Memory B cell (primary cell): ENCODE results near the gene SMARCA4.

Experiments used
- ATAC-seq: fragments of 150-1000 bp; cut with Tn5 transposase; 2 replicates; pipeline ENCODE4 v1.10.0; 2021; ENCODE audit warnings: low read depth, mild to moderate bottlenecking, moderate library complexity
- DNase-seq, 2 donors: peaks; one replicate each; pipeline ENCODE4 v3.0.0; 2022; ENCODE audit warnings: low spot score in 2 of 2
- H3K27ac Mint-ChIP-seq: one replicate; pipeline ENCODE4 v1.8.0; 2022; ENCODE audit warnings: mild to moderate bottlenecking, moderate library complexity, mixed read lengths
- H3K27me3 Mint-ChIP-seq: one replicate; pipeline ENCODE4 v1.8.0; 2022; ENCODE audit warnings: mixed read lengths
- H3K36me3 Mint-ChIP-seq: one replicate; pipeline ENCODE4 v1.8.0; 2022; ENCODE audit warnings: mild to moderate bottlenecking, mixed read lengths
- H3K4me1 Mint-ChIP-seq: one replicate; pipeline ENCODE4 v1.8.0; 2022; ENCODE audit warnings: mixed read lengths
- H3K4me3 Mint-ChIP-seq: one replicate; pipeline ENCODE4 v1.8.0; 2022; ENCODE audit warnings: mild to moderate bottlenecking, moderate library complexity, mixed read lengths
- H3K9me3 Mint-ChIP-seq: one replicate; pipeline ENCODE4 v1.8.0; 2022; ENCODE audit warnings: mixed read lengths

The SMARCA4 gene

GRCh38 chr19:11020982-11021759 lies 60.3 kb downstream of the SMARCA4 start:
- ATAC-seq (no peak), DNase-seq (no peak)
- Mint-ChIP-seq H3K9me3 (no peaks in the 10 kb centered on the region), H3K4me1 (no peaks in the 10 kb centered on the region), H3K27ac (no peak overlapping the region), H3K4me3 (no peak overlapping the region), H3K36me3 (peaks cover 42% of the 10 kb centered on the region), H3K27me3 (no peaks in the 10 kb centered on the region)

GRCh38 chr19:11021760-11022144 lies 60.9 kb downstream of the SMARCA4 start:
- Mint-ChIP-seq H3K4me1 (no peaks in the 10 kb centered on the region), H3K9me3 (no peaks in the 10 kb centered on the region), H3K27me3 (no peaks in the 10 kb centered on the region), H3K4me3 (no peak overlapping the region), H3K36me3 (peaks cover 42% of the 10 kb centered on the region), H3K27ac (no peak overlapping the region)
- DNase-seq (no peak), ATAC-seq (no peak)

GRCh38 chr19:11023016-11023415 lies 62.2 kb downstream of the SMARCA4 start:
- no peak for DNase-seq
- H3K4me1 Mint-ChIP-seq = no peaks in the 10 kb centered on the region
- H3K36me3 Mint-ChIP-seq = peaks cover 41% of the 10 kb centered on the region
- no peaks in the 10 kb centered on the region for H3K9me3 Mint-ChIP-seq
- ATAC-seq = no peak
- no peak overlapping the region for H3K4me3 Mint-ChIP-seq
- H3K27ac Mint-ChIP-seq = no peak overlapping the region
- H3K27me3 Mint-ChIP-seq = no peaks in the 10 kb centered on the region

- no peaks in the 10 kb centered on the region for H3K4me1 Mint-ChIP-seq
- no peaks in the 10 kb centered on the region for H3K9me3 Mint-ChIP-seq
- DNase-seq (no peak), ATAC-seq (no peak)
- H3K27ac Mint-ChIP-seq = no peak overlapping the region
- peaks cover 36% of the 10 kb centered on the region for H3K36me3 Mint-ChIP-seq
- H3K27me3 Mint-ChIP-seq = no peaks in the 10 kb centered on the region
- no peak overlapping the region for H3K4me3 Mint-ChIP-seq
These were observed 62.9 kb downstream of the SMARCA4 start for GRCh38 chr19:11023710-11024109.

GRCh38 chr19:11024259-11024658 lies 63.4 kb downstream of the SMARCA4 start:
- Mint-ChIP-seq H3K4me1 (no peaks in the 10 kb centered on the region), H3K4me3 (no peak overlapping the region), H3K36me3 (peaks cover 38% of the 10 kb centered on the region), H3K27ac (no peak overlapping the region), H3K27me3 (no peaks in the 10 kb centered on the region), H3K9me3 (no peaks in the 10 kb centered on the region)
- ATAC-seq (no peak), DNase-seq (no peak)

GRCh38 chr19:11025006-11025405 lies 64.2 kb downstream of the SMARCA4 start:
- H3K4me1 Mint-ChIP-seq = no peaks in the 10 kb centered on the region
- DNase-seq (no peak), ATAC-seq (no peak)
- H3K9me3 Mint-ChIP-seq = no peaks in the 10 kb centered on the region
- H3K36me3 Mint-ChIP-seq = peaks cover 36% of the 10 kb centered on the region
- H3K27ac Mint-ChIP-seq = no peak overlapping the region
- H3K27me3 Mint-ChIP-seq = no peaks in the 10 kb centered on the region
- no peak overlapping the region for H3K4me3 Mint-ChIP-seq

GRCh38 chr19:11025445-11025844 lies 64.6 kb downstream of the SMARCA4 start:
- DNase-seq (no peak), ATAC-seq (no peak)
- Mint-ChIP-seq H3K4me1 (no peaks in the 10 kb centered on the region), H3K27ac (no peak overlapping the region), H3K36me3 (peaks cover 38% of the 10 kb centered on the region), H3K27me3 (no peaks in the 10 kb centered on the region), H3K4me3 (no peak overlapping the region), H3K9me3 (no peaks in the 10 kb centered on the region)

- Mint-ChIP-seq H3K27ac (no peak overlapping the region), H3K27me3 (no peaks in the 10 kb centered on the region), H3K9me3 (no peaks in the 10 kb centered on the region), H3K4me1 (no peaks in the 10 kb centered on the region), H3K4me3 (no peak overlapping the region), H3K36me3 (peaks cover 35% of the 10 kb centered on the region)
- no peak for ATAC-seq
- DNase-seq = no peak
These were observed 65.2 kb downstream of the SMARCA4 start for GRCh38 chr19:11025997-11026396.

- H3K36me3 Mint-ChIP-seq = peaks cover 39% of the 10 kb centered on the region
- DNase-seq (no peak), ATAC-seq (no peak)
- no peaks in the 10 kb centered on the region for H3K9me3 Mint-ChIP-seq
- no peaks in the 10 kb centered on the region for H3K4me1 Mint-ChIP-seq
- H3K27ac Mint-ChIP-seq = no peak overlapping the region
- H3K4me3 Mint-ChIP-seq = no peak overlapping the region
- H3K27me3 Mint-ChIP-seq = no peaks in the 10 kb centered on the region
These were observed 66.6 kb downstream of the SMARCA4 start for GRCh38 chr19:11027381-11027780.

- Mint-ChIP-seq H3K9me3 (no peaks in the 10 kb centered on the region), H3K36me3 (peaks cover 39% of the 10 kb centered on the region), H3K27me3 (no peaks in the 10 kb centered on the region), H3K4me3 (no peak overlapping the region), H3K27ac (no peak overlapping the region), H3K4me1 (no peaks in the 10 kb centered on the region)
- DNase-seq (no peak), ATAC-seq (no peak)
These were observed 67.3 kb downstream of the SMARCA4 start for GRCh38 chr19:11028146-11028545.

GRCh38 chr19:11031421-11032070 lies 70.7 kb downstream of the SMARCA4 start:
- DNase-seq = no peak
- no peaks in the 10 kb centered on the region for H3K9me3 Mint-ChIP-seq
- no peak overlapping the region for H3K4me3 Mint-ChIP-seq
- no peak for ATAC-seq
- peaks cover 12% of the 10 kb centered on the region for H3K4me1 Mint-ChIP-seq
- H3K27me3 Mint-ChIP-seq = no peaks in the 10 kb centered on the region
- peaks cover 42% of the 10 kb centered on the region for H3K36me3 Mint-ChIP-seq
- no peak overlapping the region for H3K27ac Mint-ChIP-seq

- H3K4me1 Mint-ChIP-seq = peaks cover 12% of the 10 kb centered on the region
- no peak for ATAC-seq
- DNase-seq = no peak
- H3K4me3 Mint-ChIP-seq = no peak overlapping the region
- H3K27ac Mint-ChIP-seq = no peak overlapping the region
- H3K9me3 Mint-ChIP-seq = no peaks in the 10 kb centered on the region
- H3K27me3 Mint-ChIP-seq = no peaks in the 10 kb centered on the region
- H3K36me3 Mint-ChIP-seq = peaks cover 47% of the 10 kb centered on the region
These were observed 72.4 kb downstream of the SMARCA4 start for GRCh38 chr19:11033251-11033650.

- Mint-ChIP-seq H3K36me3 (peaks cover 48% of the 10 kb centered on the region), H3K9me3 (no peaks in the 10 kb centered on the region), H3K4me1 (peaks cover 15% of the 10 kb centered on the region), H3K27me3 (peaks cover 3% of the 10 kb centered on the region), H3K27ac (no peak overlapping the region), H3K4me3 (no peak overlapping the region)
- no peak for ATAC-seq
- DNase-seq = no peak
These were observed 72.9 kb downstream of the SMARCA4 start for GRCh38 chr19:11033763-11034162.

- DNase-seq (no peak), ATAC-seq (no peak)
- no peak overlapping the region for H3K4me3 Mint-ChIP-seq
- H3K36me3 Mint-ChIP-seq = peaks cover 46% of the 10 kb centered on the region
- peaks cover 3% of the 10 kb centered on the region for H3K27me3 Mint-ChIP-seq
- H3K4me1 Mint-ChIP-seq = peaks cover 15% of the 10 kb centered on the region
- no peaks in the 10 kb centered on the region for H3K9me3 Mint-ChIP-seq
- no peak overlapping the region for H3K27ac Mint-ChIP-seq
These were observed 73.8 kb downstream of the SMARCA4 start for GRCh38 chr19:11034449-11035213.
